Umbilical cord (tissue), 2 donors: ENCODE measurements around the gene CCDC121. TPM values are rescaled to one million over a fixed set of nuclear protein-coding genes. Genes with fewer than 3 reads are reported as not detected.

Experiments
- DNase-seq: peaks from one replicate; pipeline ENCODE4 v3.0.0-alpha.2; 2015; ENCODE audit warnings: low spot score
- total RNA-seq: library from RNA; depleted of rRNA; stranded (reverse); fragments of >200 nt; gene quantifications from one replicate; pipeline ENCODE4 v1.2.3, GENCODE V29; 2014; ENCODE audit warnings: low replicate concordance; ENCODE audit not compliant: insufficient read depth

CCDC121 gene
- total RNA-seq, 1 donor from 2014 or later = 10.6 TPM

DNA sequence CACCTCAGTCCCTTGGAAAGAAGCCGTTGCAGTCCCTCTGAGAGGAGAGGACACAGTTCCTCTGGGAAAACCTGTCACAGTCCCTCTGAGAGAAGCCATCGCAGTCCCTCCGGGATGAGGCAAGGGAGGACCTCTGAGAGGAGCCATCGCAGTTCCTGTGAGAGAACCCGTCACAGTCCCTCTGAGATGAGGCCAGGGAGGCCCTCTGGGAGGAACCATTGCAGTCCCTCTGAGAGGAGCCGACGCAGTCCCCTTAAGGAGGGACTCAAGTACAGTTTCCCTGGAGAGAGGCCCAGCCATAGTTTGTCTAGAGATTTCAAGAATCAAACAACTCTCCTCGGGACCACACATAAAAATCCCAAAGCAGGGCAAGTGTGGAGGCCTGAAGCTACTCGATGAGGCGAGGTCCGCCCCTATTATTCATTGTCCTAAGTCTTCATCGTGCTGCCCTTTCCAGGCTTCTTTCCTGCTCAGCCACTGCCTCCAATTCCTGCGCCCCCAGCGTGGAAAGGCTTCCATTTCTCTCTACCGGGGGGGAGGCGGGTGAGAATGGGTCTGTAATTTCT, 46.6 kb downstream of the CCDC121 start:
- DNase-seq = no peak

GRCh38 chr2:27581417-27582128, 47.2 kb downstream of the CCDC121 start:
- no peak for DNase-seq

Other genes starting within 250 kb of the CCDC121 start
- 8.4 TPM for gene ZNF513, start 248.3 kb downstream of the CCDC121 start, total RNA-seq
- gene PPM1G, start 219.4 kb downstream of the CCDC121 start, total RNA-seq = 28.2 TPM
- gene NRBP1, start 200.4 kb downstream of the CCDC121 start, total RNA-seq = 89.3 TPM
- not detected for gene KRTCAP3, start 186.6 kb downstream of the CCDC121 start, total RNA-seq
- 21.4 TPM for gene IFT172, start 139.3 kb downstream of the CCDC121 start, total RNA-seq
- gene FNDC4, start 133.8 kb downstream of the CCDC121 start, total RNA-seq = 3.1 TPM
- gene GCKR, start 132.2 kb downstream of the CCDC121 start, total RNA-seq = not detected
- 27.7 TPM for gene ZNF512, start 46.0 kb downstream of the CCDC121 start, total RNA-seq
- 27.2 TPM for gene GPN1, start within 50 bp of the CCDC121 start, total RNA-seq
- gene SUPT7L, start 34.6 kb upstream of the CCDC121 start, total RNA-seq = 30.6 TPM
- 24.6 TPM for gene SLC4A1AP, start 34.9 kb upstream of the CCDC121 start, total RNA-seq
- 20.7 TPM for gene MRPL33, start 142.7 kb upstream of the CCDC121 start, total RNA-seq